SK-N-SH treated with all-trans-retinoic acid at 6 μM for 48 hours (cell line): ENCODE data around the gene CDYL.

Experiments
- ATAC-seq: fragments of 200-7000 bp; cut with Tn5 transposase; 3 replicates; pipeline ENCODE4 v1.9.1; 2020; ENCODE audit warnings: mild to moderate bottlenecking, moderate library complexity
- ARNTL ChIP-seq: fragments of 450-650 bp; formaldehyde crosslinking; IDR thresholded peaks from 2 replicates; pipeline ENCODE4 v1.5.0; 2020; ENCODE audit warnings: low read depth, mild to moderate bottlenecking, moderate library complexity, borderline replicate concordance
- CREB5 ChIP-seq: fragments of 250-450 bp; sonication (Bioruptor Pico); IDR thresholded peaks from 2 replicates; pipeline ENCODE4 v1.5.1; 2020; ENCODE audit warnings: low read depth, mild to moderate bottlenecking, moderate library complexity
- CSDC2 ChIP-seq: fragments of 250-450 bp; sonication (Bioruptor Pico); IDR thresholded peaks from 2 replicates; pipeline ENCODE4 v1.5.0; 2020; ENCODE audit warnings: mild to moderate bottlenecking, moderate library complexity
- CSRNP3 ChIP-seq: fragments of 250-450 bp; sonication (Bioruptor Pico); IDR thresholded peaks from 2 replicates; pipeline ENCODE4 v1.5.1; 2021; ENCODE audit warnings: mild to moderate bottlenecking, moderate library complexity
- ESRRG ChIP-seq: fragments of 250-450 bp; sonication (Bioruptor Pico); IDR thresholded peaks from 2 replicates; pipeline ENCODE4 v1.6.1; 2021; ENCODE audit warnings: mild to moderate bottlenecking
- GLIS3 ChIP-seq: fragments of 250-450 bp; sonication (Bioruptor Pico); IDR thresholded peaks from 2 replicates; pipeline ENCODE4 v1.5.0; 2020; ENCODE audit warnings: mild to moderate bottlenecking, moderate library complexity
- ISL1 ChIP-seq: fragments of 250-450 bp; sonication (Bioruptor Pico); IDR thresholded peaks from 2 replicates; pipeline ENCODE4 v2.1.2; 2022; ENCODE audit warnings: mild to moderate bottlenecking, moderate library complexity
- OSR1 ChIP-seq: fragments of 250-450 bp; sonication (Bioruptor Pico); IDR thresholded peaks from 2 replicates; pipeline ENCODE4 v1.8.0; 2022; ENCODE audit warnings: moderate library complexity, mild to moderate bottlenecking, inconsistent platforms
- POU6F1 ChIP-seq: fragments of 250-450 bp; sonication (Bioruptor Pico); IDR thresholded peaks from 2 replicates; pipeline ENCODE4 v1.8.0; 2021; ENCODE audit warnings: low read depth, mild to moderate bottlenecking, moderate library complexity, borderline replicate concordance
- RARB ChIP-seq: fragments of 250-450 bp; sonication (Bioruptor Pico); IDR thresholded peaks from 2 replicates; pipeline ENCODE4 v1.8.0; 2021; ENCODE audit warnings: mild to moderate bottlenecking, moderate library complexity
- SNAI2 ChIP-seq: fragments of 250-450 bp; sonication (Bioruptor Pico); IDR thresholded peaks from 2 replicates; pipeline ENCODE4 v1.5.0; 2020; ENCODE audit warnings: mild to moderate bottlenecking, moderate library complexity
- TCF4 ChIP-seq: fragments of 250-450 bp; sonication (Bioruptor Pico); IDR thresholded peaks from 2 replicates; pipeline ENCODE4 v1.8.0; 2021; ENCODE audit warnings: mild to moderate bottlenecking, moderate library complexity, borderline replicate concordance
- TOX ChIP-seq: fragments of 250-450 bp; sonication (Bioruptor Pico); IDR thresholded peaks from 2 replicates; pipeline ENCODE4 v1.8.0; 2021; ENCODE audit warnings: mild to moderate bottlenecking, moderate library complexity, borderline replicate concordance
- TSHZ2 ChIP-seq: fragments of 250-450 bp; sonication (Bioruptor Pico); IDR thresholded peaks from 2 replicates; pipeline ENCODE4 v1.5.0; 2020; ENCODE audit warnings: mild to moderate bottlenecking, moderate library complexity
- ZC3H10 ChIP-seq: fragments of 250-450 bp; sonication (Bioruptor Pico); IDR thresholded peaks from 2 replicates; pipeline ENCODE4 v1.5.1; 2021; ENCODE audit warnings: mild to moderate bottlenecking, moderate library complexity
- ZFP3 ChIP-seq: fragments of 250-450 bp; sonication (Bioruptor Pico); IDR thresholded peaks from 2 replicates; pipeline ENCODE4 v1.5.0; 2020; ENCODE audit warnings: mild to moderate bottlenecking, moderate library complexity
- ZFP30 ChIP-seq: fragments of 450-650 bp; formaldehyde crosslinking; IDR thresholded peaks from 2 replicates; pipeline ENCODE4 v1.5.0; 2022; ENCODE audit warnings: mild to moderate bottlenecking, moderate library complexity
- ZNF565 ChIP-seq: fragments of 450-650 bp; formaldehyde crosslinking; conservative IDR thresholded peaks from 2 replicates; pipeline ENCODE4 v1.5.0; 2020; ENCODE audit warnings: low read depth, mild to moderate bottlenecking, moderate library complexity
- ZNF8 ChIP-seq: fragments of 450-650 bp; formaldehyde crosslinking; IDR thresholded peaks from 2 replicates; pipeline ENCODE4 v1.5.0; 2020; ENCODE audit warnings: mild to moderate bottlenecking, moderate library complexity

Gene CDYL

GRCh38 chr6:4870821-4871494 is 94.8 kb downstream of the CDYL start (continued):
- TF ChIP-seq ARNTL (CRISPR knock-in tag) (no peak), ZFP3 (CRISPR knock-in tag) (no peak), ZFP30 (CRISPR knock-in tag) (no peak), CSDC2 (CRISPR knock-in tag) (no peak), RARB (no peak), ZC3H10 (CRISPR knock-in tag) (no peak), ISL1 (CRISPR knock-in tag) (no peak), TCF4 (CRISPR knock-in tag) (no peak), ZNF8 (CRISPR knock-in tag) (no peak), GLIS3 (CRISPR knock-in tag) (no peak), ZNF565 (CRISPR knock-in tag) (no peak)

GRCh38 chr6:4871825-4872224 is 95.6 kb downstream of the CDYL start:
- ATAC-seq: no peak
- no peak for TF ChIP-seq ZFP30 (CRISPR knock-in tag)
- no peak for TF ChIP-seq ISL1 (CRISPR knock-in tag)
- no peak for TF ChIP-seq TSHZ2 (CRISPR knock-in tag)

GRCh38 chr6:4872841-4873240 is 96.6 kb downstream of the CDYL start:
- no peak for ATAC-seq
- TF ChIP-seq ZFP3 (CRISPR knock-in tag) (no peak), RARB (no peak), POU6F1 (CRISPR knock-in tag) (no peak), OSR1 (CRISPR knock-in tag) (no peak), ZFP30 (CRISPR knock-in tag) (no peak), SNAI2 (CRISPR knock-in tag) (no peak), ZNF565 (CRISPR knock-in tag) (no peak), TOX (no peak), TSHZ2 (CRISPR knock-in tag) (no peak), ZNF8 (CRISPR knock-in tag) (no peak), CSRNP3 (CRISPR knock-in tag) (no peak), CREB5 (CRISPR knock-in tag) (no peak), ESRRG (CRISPR knock-in tag) (no peak)
- TF ChIP-seq, all 23 proteins: peak for 0
